HG02943 (cell line): Measurements from ENCODE around the gene ZNHIT2.

Source experiments
- ATAC-seq: cut with Tn5 transposase; IDR thresholded peaks from one replicate; pipeline ENCODE4 v1.9.1; 2021; ENCODE audit warnings: mild to moderate bottlenecking, low read depth, moderate library complexity; ENCODE audit not compliant: unreplicated experiment

ZNHIT2 gene

DNA sequence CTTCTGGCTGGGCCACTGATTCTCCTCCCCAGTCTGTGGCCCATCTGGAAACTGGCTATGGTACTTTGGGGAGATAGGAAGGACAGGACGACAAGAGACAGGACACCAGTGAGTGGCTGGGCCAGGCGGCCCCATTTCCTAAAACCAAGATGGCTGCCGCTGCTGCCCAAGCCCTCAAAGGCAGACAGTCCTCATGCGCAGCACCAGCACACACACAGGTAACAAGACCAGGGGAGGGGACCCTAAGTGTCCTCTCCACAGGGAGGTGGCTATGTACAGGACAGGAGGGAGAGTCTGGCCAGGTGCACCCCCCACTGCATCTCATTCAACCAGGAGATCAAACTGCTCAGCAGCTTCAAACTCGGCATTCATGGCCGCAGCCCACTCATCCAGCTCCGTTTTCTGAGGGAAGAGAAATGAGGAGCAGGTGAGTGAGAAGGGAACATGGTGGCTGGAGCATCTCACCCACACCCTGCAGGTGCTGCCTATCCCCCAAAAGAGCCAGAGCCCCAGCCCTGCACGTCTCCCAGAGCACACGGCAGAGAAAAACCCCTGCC, 38.6 kb downstream of the ZNHIT2 start:
- no peak for ATAC-seq

DNA sequence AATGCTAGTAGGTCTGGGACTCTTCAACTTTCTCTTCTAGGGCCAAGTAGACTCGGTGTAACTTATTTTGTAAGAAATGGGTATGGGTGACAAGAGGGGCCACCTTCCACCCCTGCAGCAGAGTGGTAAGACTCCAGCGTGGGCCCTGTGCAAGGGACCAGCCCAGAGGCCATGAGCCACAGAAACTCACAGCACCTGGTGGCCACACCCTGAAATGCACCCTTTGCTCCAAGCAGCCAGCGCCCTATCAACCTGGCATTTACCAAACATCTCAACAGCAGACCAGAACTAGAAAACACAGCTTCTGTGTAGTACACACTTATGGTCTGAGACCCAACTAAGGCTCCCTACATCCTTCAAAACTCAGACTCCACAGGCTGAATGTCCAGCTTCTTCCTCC, 39.4 kb downstream of the ZNHIT2 start:
- ATAC-seq: no peak

DNA sequence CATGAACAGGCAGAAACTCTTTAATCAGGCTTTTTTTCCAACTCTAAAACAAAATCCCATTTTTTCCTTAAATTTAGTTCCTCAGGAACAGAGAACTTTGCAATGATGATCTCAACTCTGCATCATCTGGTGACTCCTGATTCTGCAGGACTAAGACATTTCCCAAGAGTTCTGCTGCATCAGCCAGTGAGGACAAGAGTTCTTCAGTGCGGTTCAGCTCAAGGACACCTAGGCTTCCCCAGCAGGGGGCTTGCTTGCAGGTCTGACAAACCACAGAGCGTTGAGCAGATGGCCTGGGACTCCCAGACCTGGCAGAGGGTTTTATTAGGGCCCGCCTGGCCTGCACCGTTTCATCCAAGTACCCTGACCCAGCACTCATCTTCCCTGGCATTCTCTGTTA, 40.0 kb downstream of the ZNHIT2 start:
- ATAC-seq: no peak

DNA sequence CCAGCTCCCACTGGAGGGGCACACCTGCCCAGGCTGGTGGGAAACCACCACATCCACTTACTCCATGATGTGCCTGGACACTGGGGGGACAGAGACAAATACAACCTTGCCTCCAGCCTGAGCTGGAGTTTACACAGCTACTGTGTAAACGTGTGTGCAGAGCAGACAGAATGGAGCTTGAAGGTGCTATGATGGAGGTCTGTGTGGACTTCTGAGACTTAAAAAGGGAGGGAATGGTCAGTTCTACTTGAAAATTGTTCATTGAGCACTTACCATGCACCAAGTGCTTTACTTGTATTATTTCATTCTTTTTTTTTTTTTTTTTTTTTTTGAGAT, 44.9 kb downstream of the ZNHIT2 start:
- no peak for ATAC-seq

DNA sequence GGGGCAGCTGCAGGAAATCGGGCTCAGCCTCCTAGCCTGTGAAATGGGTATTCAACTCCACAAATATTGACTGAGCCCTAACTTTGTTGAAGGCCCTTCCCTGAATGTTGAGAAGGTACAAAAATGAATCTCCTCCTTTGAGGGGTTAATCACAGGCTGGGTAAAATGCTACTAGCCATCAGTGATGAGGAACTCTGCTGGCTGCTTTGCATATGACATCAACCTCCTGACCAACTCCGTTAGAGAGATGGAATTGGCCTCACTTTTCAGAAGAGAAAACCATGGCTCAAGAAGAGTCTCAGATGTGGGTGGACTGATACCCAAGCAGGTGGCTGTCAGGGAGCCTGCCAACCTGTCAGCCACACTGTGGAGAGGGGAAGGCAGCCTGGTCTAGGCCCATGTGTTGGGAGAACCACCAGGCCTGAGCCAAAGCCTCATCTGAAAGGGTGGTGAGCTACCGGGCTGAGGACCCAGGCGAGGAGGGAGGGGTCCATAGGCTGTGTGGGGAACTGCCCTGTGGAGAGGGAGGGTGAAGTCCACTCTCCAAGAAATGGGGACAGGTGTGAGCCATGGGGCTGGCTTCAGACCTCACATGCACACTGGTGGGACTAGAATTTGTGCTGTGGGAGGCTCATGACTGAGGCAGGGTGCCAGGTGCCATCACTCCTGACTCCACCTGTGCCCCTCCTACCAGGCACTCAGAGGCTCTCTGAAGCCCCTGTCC, 45.4 kb downstream of the ZNHIT2 start:
- ATAC-seq: no peak

DNA sequence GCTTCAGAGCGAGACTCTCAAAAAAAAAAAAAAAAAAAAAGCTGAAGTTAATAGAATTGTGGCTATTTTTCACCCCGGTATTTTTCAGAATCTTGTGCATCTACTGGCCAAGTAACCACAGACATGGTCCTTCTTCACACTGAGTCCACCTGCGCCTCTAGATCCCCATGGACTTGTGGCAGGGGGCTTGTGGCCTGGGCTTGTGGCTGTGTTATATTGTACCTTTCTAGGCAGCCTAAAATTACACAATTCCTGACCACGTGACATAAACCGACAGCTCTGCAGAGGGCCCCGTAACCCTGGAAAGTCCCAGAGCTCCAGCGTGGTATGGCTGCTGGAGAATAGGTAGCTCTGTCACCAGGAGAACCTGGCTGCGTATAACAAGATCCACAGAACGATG, 48.3 kb downstream of the ZNHIT2 start:
- no peak for ATAC-seq

DNA sequence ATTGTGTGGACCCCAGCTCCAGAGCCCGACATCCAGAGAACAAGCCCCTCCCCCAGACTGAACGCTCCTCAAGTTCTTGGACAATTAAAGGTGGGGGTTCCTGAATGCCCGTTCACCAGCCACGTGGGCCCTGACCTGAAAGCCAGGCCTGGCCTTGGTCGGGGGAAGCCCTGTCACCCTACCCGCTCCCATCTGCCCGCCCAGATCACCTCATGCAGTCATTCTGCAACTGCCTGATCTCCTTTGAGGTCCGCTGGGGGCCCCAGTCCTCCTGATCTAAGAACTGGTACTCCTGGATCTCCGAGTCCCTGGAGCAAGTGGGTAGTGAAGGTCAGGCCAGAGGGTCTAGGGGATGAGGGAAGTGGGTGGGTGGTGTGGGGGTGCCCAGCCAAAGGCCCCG, 50.1 kb downstream of the ZNHIT2 start:
- no peak for ATAC-seq

DNA sequence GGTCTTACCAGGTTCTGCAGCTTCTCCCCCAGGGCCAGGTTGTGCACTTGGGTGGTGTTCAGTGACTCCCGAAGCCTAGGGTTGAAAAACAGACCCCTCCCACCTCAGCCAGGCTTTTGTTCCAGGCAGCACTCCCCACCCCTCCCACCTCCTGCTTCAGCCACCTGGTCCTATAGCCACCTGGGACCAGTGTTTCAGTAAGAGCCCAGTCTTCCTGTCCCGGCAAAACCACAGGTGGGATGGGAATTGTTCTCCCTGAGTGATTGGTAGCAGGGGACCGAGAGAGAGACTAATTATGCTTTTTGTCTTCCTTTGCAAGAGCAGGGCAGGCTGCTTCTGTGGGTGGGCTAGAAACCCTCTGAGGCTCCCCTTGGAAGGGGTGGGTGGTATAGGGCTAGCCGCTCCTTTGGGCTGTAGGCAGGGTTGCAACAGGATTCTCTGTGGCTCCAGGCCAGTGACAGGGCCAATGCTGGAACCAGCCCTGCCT, 50.7 kb downstream of the ZNHIT2 start:
- no peak for ATAC-seq
